GM23248 (cell line): ENCODE measurements around the gene RTEL1. TPM values are rescaled to one million over a fixed set of nuclear protein-coding genes. Genes with fewer than 3 reads are reported as not detected.

Experiments used
- DNase-seq: peaks from one replicate; pipeline ENCODE4 v3.0.0-alpha.2; 2015
- H2AFZ ChIP-seq: fragments of 200-600 bp; sonication (generic); 2 replicates; pipeline ENCODE4 v1.6.1; 2016; ENCODE audit warnings: antibody characterized with exemption
- H3F3A ChIP-seq: fragments of 200-600 bp; sonication (generic); 2 replicates; pipeline ENCODE4 v1.6.1; 2016; ENCODE audit warnings: mild to moderate bottlenecking, antibody characterized with exemption, mixed run types; ENCODE audit not compliant: insufficient read depth
- H3K27ac ChIP-seq: fragments of 200-600 bp; sonication (generic); 2 replicates; pipeline ENCODE4 v1.5.1; 2016; ENCODE audit warnings: mild to moderate bottlenecking
- H3K27me3 ChIP-seq: fragments of 200-600 bp; sonication (generic); replicated peaks from 2 replicates; pipeline ENCODE4 v1.6.1; 2016; ENCODE audit warnings: mild to moderate bottlenecking; ENCODE audit not compliant: insufficient read depth
- H3K36me3 ChIP-seq: fragments of 200-600 bp; sonication (generic); 2 replicates; pipeline ENCODE4 v1.6.1; 2016; ENCODE audit warnings: low read depth, mild to moderate bottlenecking
- H3K4me1 ChIP-seq: fragments of 200-600 bp; sonication (generic); 2 replicates; pipeline ENCODE4 v1.6.1; 2016; ENCODE audit warnings: mild to moderate bottlenecking; ENCODE audit not compliant: insufficient read depth
- H3K4me2 ChIP-seq: fragments of 200-600 bp; sonication (generic); one replicate; pipeline ENCODE4 v1.6.1; 2016; ENCODE audit warnings: mild to moderate bottlenecking; ENCODE audit not compliant: unreplicated experiment
- H3K4me3 ChIP-seq: fragments of 200-600 bp; sonication (generic); 2 replicates; pipeline ENCODE4 v1.5.1; 2016; ENCODE audit warnings: mild to moderate bottlenecking
- H3K79me2 ChIP-seq: fragments of 200-600 bp; sonication (generic); 2 replicates; pipeline ENCODE4 v1.6.1; 2016; ENCODE audit warnings: mild to moderate bottlenecking; ENCODE audit not compliant: insufficient read depth
- H3K9ac ChIP-seq: fragments of 200-600 bp; sonication (generic); 2 replicates; pipeline ENCODE4 v1.6.1; 2016; ENCODE audit warnings: mild to moderate bottlenecking
- H3K9me2 ChIP-seq: fragments of 200-600 bp; sonication (generic); 2 replicates; pipeline ENCODE4 v1.6.1; 2016; ENCODE audit warnings: mixed run types, mild to moderate bottlenecking, moderate library complexity; ENCODE audit not compliant: insufficient read depth
- H3K9me3 ChIP-seq: fragments of 200-600 bp; sonication (generic); one replicate; pipeline ENCODE4 v1.6.1; 2017; ENCODE audit warnings: low read depth
- H4K20me1 ChIP-seq: fragments of 200-600 bp; sonication (generic); 2 replicates; pipeline ENCODE4 v1.6.0; 2016; ENCODE audit not compliant: insufficient read depth
- EZH2 ChIP-seq: fragments of 200-600 bp; sonication (generic); IDR thresholded peaks from 2 replicates; pipeline ENCODE4 v1.6.1; 2018; ENCODE audit warnings: antibody characterized with exemption, mild to moderate bottlenecking; ENCODE audit not compliant: insufficient read depth, poor library complexity, severe bottlenecking
- EZH2phosphoT487 ChIP-seq: fragments of 200-600 bp; sonication (generic); IDR thresholded peaks from 2 replicates; pipeline ENCODE4 v1.6.1; 2018; ENCODE audit warnings: antibody characterized with exemption, moderate library complexity, mild to moderate bottlenecking, low read depth; ENCODE audit not compliant: insufficient read depth
- WGBS, 2 experiments: methylation state at CpG; one replicate each; pipeline ENCODE4 v1.1.6; 2015 to 2017; ENCODE audit warnings: low lambda C conversion rate in 2 of 2, low coverage in 1 of 2; ENCODE audit errors: missing lambda C conversion rate in 2 of 2; 5-methylcytosine and 5-hydroxymethylcytosine counted together
- in situ Hi-C: fragments of 300-500 bp; cut with MboI; formaldehyde crosslinking; loops from 2 replicates; pipeline ENCODE4 v1.15.0; 2020
- polyA plus RNA-seq: library from polyadenylated mRNA; unstranded; fragments of >200 nt; fragmentation: Nextera tagmentation; extraction: Ambion mirVana; gene quantifications from 2 replicates; pipeline ENCODE4 v1.2.1, GENCODE V29; 2016
- total RNA-seq: library from RNA; depleted of rRNA; stranded (reverse); fragments of >200 nt; shearing (Covaris generic); gene quantifications from 2 replicates; pipeline ENCODE4 v1.2.3, GENCODE V29; 2014

RTEL1 gene
- total and polyA plus RNA-seq, 2 experiments from 2014 or later: 8.6 to 15.6 TPM

DNA sequence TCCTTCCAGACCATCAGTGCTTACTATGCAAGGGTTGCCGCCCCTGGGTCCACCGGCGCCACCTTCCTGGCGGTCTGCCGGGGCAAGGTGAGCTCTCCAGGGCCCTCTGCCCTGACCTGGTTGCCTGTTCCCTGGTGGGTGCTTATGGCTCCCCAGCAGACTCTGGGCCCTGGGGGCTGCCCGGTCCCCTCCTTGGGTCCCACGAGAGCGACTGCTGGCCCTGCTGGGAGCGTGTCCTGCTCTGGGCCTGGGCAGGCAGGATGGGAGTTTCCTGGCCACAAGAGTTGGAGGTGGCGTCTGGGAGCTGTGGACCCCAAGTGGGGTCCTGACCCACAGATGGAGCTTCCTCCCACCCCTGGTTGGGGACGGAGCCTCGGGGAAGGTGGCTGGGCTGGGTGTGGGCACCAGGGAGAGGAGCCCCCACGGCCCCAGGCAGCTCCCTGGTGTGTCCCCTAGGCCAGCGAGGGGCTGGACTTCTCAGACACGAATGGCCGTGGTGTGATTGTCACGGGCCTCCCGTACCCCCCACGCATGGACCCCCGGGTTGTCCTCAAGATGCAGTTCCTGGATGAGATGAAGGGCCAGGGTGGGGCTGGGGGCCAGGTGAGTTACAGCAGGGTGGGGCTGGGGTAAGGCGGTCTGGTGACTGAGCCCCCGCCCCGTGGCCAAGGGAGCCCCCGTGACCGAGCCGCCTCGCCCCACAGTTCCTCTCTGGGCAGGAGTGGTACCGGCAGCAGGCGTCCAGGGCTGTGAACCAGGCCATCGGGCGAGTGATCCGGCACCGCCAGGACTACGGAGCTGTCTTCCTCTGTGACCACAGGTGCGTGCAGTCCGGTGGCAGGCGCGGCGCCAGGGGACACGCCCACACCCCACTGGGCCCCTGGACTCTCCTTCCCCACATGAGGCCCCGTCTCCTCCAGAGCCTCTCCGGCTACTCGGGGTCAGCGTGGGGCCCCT is 31.2 kb downstream of the RTEL1 start:
- no peak overlapping the region for H2AFZ ChIP-seq
- H3K36me3 ChIP-seq: no peaks in the 10 kb centered on the region
- no peak for TF ChIP-seq EZH2phosphoT487
- no peak for TF ChIP-seq EZH2
- H3K4me3 ChIP-seq: no peak overlapping the region
- H3F3A ChIP-seq: peaks cover 14% of the 10 kb centered on the region; the same call in 1 of the 2 replicates
- no peak for DNase-seq
- no peaks in the 10 kb centered on the region for H3K9me3 ChIP-seq
- in situ Hi-C loops: no loop called here
- peaks cover 21% of the 10 kb centered on the region for H3K4me1 ChIP-seq
- no peaks in the 10 kb centered on the region for H3K27me3 ChIP-seq
- no peak overlapping the region for H3K9ac ChIP-seq
- no peak overlapping the region for H3K27ac ChIP-seq
- WGBS, 2 experiments: 91 to 95% methylated on average over 26 to 41 of the region's 44 CpGs
- no peaks in the 10 kb centered on the region for H3K79me2 ChIP-seq
- H4K20me1 ChIP-seq: no peaks in the 10 kb centered on the region
- H3K4me2 ChIP-seq: no peak overlapping the region
- no peaks in the 10 kb centered on the region for H3K9me2 ChIP-seq

DNA sequence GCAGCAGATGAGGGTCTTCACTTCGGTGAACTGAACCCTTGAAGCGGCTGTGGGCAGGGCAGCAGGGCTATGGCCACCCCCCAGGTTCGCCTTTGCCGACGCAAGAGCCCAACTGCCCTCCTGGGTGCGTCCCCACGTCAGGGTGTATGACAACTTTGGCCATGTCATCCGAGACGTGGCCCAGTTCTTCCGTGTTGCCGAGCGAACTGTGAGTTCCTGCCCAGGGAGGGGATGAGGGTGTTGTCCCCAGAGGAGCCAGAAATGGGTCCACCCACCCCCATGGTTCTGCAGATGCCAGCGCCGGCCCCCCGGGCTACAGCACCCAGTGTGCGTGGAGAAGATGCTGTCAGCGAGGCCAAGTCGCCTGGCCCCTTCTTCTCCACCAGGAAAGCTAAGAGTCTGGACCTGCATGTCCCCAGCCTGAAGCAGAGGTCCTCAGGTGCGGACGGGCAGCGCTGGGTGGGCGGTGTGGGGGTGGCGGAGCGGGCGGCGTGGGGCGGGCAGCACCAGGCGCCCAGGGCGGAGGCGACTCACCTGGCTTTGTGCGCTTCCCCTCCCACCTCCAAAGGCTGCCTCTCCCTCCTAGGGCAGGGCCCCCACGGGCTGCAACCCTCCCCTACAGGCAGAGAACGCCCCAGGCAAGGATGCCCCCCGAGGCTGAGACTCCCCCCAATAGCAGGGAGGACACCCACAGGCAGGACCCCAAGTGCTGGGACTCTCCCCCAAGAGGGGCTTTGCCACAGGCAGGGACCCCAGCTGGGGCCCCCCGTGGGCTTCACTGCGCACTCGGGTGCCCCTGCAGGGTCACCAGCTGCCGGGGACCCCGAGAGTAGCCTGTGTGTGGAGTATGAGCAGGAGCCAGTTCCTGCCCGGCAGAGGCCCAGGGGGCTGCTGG is 32.1 kb downstream of the RTEL1 start:
- Histone ChIP-seq H3K4me1 (peaks cover 21% of the 10 kb centered on the region), H3F3A (peaks cover 13% of the 10 kb centered on the region; the same call in 1 of the 2 replicates), H3K27me3 (no peaks in the 10 kb centered on the region), H2AFZ (no peak overlapping the region), H4K20me1 (no peaks in the 10 kb centered on the region), H3K9me3 (no peaks in the 10 kb centered on the region), H3K79me2 (no peaks in the 10 kb centered on the region), H3K9ac (no peak overlapping the region), H3K27ac (no peak overlapping the region), H3K4me3 (no peak overlapping the region), H3K9me2 (no peaks in the 10 kb centered on the region), H3K4me2 (no peak overlapping the region), H3K36me3 (no peaks in the 10 kb centered on the region)
- in situ Hi-C loops: no loop called here
- TF ChIP-seq EZH2phosphoT487 (no peak), EZH2 (no peak)
- DNase-seq: no peak
- WGBS, 2 experiments: 91 to 93% methylated on average over 26 to 40 of the region's 40 CpGs

DNA sequence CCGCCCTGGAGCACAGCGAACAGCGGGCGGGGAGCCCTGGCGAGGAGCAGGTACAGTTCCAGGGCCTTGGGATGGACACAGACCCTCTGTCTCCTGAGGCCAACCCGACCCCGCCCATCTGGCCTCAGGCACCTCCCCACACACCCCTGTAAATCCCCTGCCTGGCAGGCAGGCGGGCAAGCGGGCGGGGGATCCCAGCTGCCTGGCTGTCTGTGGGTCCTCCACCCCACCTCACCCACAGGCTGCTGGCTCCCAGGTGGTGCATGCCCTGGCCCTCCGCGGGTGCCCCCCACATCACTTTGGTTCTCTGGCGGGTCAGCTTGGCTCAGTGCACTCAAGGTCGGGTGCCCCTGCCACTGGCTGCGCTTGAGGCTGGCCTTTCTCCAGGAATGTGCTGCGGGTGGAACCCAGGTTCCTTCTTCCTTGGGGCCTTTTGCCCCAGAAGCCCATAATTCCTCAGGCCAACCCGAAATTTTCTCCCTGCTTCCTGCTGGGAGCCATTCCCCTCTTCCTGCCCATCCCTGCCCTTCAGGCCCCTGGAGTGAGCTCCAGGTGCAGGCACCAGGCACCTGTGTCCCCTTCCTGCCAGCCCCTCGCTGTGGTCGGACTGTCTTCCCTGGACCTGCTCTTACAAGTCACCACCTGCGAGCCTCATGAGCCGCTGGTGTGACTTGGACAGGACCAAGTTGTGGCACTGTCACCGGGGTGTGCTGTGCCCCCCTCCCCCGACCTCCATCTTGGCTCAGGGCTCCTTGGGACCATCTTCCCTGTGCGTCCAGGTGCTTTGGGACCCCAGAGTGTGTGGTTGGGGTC is 33.0 kb downstream of the RTEL1 start:
- Histone ChIP-seq H4K20me1 (no peaks in the 10 kb centered on the region), H3K9me2 (no peaks in the 10 kb centered on the region), H3F3A (peaks cover 10% of the 10 kb centered on the region; the same call in 1 of the 2 replicates), H2AFZ (no peak overlapping the region), H3K79me2 (no peaks in the 10 kb centered on the region), H3K4me2 (no peak overlapping the region), H3K9me3 (no peaks in the 10 kb centered on the region), H3K36me3 (no peaks in the 10 kb centered on the region), H3K4me3 (no peak overlapping the region), H3K4me1 (peaks cover 17% of the 10 kb centered on the region), H3K9ac (no peak overlapping the region), H3K27me3 (no peaks in the 10 kb centered on the region), H3K27ac (no peak overlapping the region)
- in situ Hi-C loops: no loop called here
- DNase-seq: no peak
- TF ChIP-seq EZH2: no peak
- TF ChIP-seq EZH2phosphoT487: no peak
- 88 to 92% methylated on average over 22 to 24 of the region's 24 CpGs for WGBS, 2 experiments
